GM18858 (cell line): ENCODE data around the gene ADGRG1.

Experiments used
- ATAC-seq: cut with Tn5 transposase; IDR thresholded peaks from one replicate; pipeline ENCODE4 v1.9.1; 2021; ENCODE audit not compliant: unreplicated experiment

Gene ADGRG1

GRCh38 chr16:57648581-57649442, 20.4 kb downstream of the ADGRG1 start:
- no peak for ATAC-seq

GRCh38 chr16:57649443-57649751, 21.0 kb downstream of the ADGRG1 start:
- no peak for ATAC-seq

GRCh38 chr16:57649846-57650245, 21.4 kb downstream of the ADGRG1 start:
- ATAC-seq = no peak

GRCh38 chr16:57651344-57652333, 23.2 kb downstream of the ADGRG1 start:
- no peak for ATAC-seq

GRCh38 chr16:57652695-57653471, 24.5 kb downstream of the ADGRG1 start:
- ATAC-seq = no peak

- ATAC-seq = no peak
Observed at GRCh38 chr16:57653936-57654335, 25.5 kb downstream of the ADGRG1 start.

- ATAC-seq = no peak
Observed at GRCh38 chr16:57656342-57656955, 28.0 kb downstream of the ADGRG1 start.

GRCh38 chr16:57657228-57657627, 28.8 kb downstream of the ADGRG1 start:
- ATAC-seq = no peak

GRCh38 chr16:57658130-57658877, 29.9 kb downstream of the ADGRG1 start:
- no peak for ATAC-seq

- no peak for ATAC-seq
Observed at GRCh38 chr16:57658878-57659674, 30.6 kb downstream of the ADGRG1 start.

GRCh38 chr16:57660715-57661463, 32.5 kb downstream of the ADGRG1 start:
- no peak for ATAC-seq

- no peak for ATAC-seq
Observed at GRCh38 chr16:57661510-57661909, 33.1 kb downstream of the ADGRG1 start.

GRCh38 chr16:57661936-57662906, 33.8 kb downstream of the ADGRG1 start:
- no peak for ATAC-seq

GRCh38 chr16:57663436-57663835, 35.0 kb downstream of the ADGRG1 start:
- ATAC-seq = no peak

- no peak for ATAC-seq
Observed at GRCh38 chr16:57663917-57664661, 35.7 kb downstream of the ADGRG1 start.

- ATAC-seq = no peak
Observed at GRCh38 chr16:57664662-57665025, 36.2 kb downstream of the ADGRG1 start.

- ATAC-seq = no peak
Observed at GRCh38 chr16:57665541-57665940, 37.1 kb downstream of the ADGRG1 start.
